Measurements from ENCODE around the gene BARX1.

DNA sequence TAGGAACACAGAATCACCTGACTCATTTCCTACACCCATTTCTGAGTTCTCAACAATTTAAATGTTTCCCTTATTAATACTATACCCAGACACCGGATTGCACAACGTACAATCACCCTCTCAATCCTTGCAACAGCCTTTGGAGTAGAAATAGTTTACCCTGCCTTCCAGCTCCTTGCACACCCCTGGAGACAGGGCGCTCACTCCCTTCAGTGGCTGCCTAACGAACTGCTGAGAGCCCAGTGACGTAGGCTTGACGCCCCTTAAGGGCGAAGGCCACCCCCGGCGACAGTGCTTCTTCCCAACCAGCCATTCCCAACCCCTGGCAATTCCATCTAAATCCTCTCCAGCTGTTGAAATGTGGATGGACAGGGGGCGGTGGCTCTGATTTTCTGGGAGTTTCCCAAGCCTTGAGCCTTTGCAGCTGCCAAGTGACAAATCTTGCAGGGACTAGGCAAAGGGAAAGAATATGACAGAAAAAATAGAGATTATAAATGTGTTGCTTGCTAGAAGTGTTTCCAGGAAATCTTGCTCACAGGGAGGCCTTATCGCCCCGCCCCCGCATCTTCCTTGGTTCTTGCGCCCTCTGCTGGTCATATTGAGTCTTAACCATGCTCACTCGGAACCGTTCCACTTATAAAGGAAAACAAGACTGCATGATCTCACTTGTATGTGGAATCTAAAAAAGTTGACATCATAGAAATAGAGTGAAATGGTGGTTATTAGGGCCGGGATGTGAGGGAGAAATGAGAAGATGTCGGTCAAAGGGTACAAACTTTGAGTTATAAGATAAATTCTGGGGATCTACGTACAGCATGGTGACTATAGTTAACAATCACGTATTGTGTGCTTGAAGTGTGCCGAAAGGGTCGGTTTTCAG is 7.6 kb upstream of the BARX1 start:
- TF ChIP-seq, protein P1, sequence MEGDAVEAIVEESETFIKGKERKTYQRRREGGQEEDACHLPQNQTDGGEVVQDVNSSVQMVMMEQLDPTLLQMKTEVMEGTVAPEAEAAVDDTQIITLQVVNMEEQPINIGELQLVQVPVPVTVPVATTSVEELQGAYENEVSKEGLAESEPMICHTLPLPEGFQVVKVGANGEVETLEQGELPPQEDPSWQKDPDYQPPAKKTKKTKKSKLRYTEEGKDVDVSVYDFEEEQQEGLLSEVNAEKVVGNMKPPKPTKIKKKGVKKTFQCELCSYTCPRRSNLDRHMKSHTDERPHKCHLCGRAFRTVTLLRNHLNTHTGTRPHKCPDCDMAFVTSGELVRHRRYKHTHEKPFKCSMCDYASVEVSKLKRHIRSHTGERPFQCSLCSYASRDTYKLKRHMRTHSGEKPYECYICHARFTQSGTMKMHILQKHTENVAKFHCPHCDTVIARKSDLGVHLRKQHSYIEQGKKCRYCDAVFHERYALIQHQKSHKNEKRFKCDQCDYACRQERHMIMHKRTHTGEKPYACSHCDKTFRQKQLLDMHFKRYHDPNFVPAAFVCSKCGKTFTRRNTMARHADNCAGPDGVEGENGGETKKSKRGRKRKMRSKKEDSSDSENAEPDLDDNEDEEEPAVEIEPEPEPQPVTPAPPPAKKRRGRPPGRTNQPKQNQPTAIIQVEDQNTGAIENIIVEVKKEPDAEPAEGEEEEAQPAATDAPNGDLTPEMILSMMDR (IDR thresholded peaks at IDR 0.05; ENCODE audit: low read length) = peak; percentile 84
- TF ChIP-seq EZH2 (optimal IDR thresholded peaks at IDR 0.05; ENCODE audit: low read depth, low read length) = no peak
- TF ChIP-seq EZH2phosphoT487 (IDR thresholded peaks at IDR 0.05; ENCODE audit: low read length) = no peak
